DMS53 (cell line): Measurements from ENCODE around the gene IL21R.
A peak's percentile ranks its signal among the peaks of the same experiment; 100 is the strongest.
"Not testable (repeated sequence)": the region's sequence is repeated elsewhere in the genome, so short reads cannot be mapped to it uniquely, and the experiment has no call there.

Experiments used
- DNase-seq: peaks from one replicate; lab custom pipeline; 2025; lab: John Stamatoyannopoulos, UW

IL21R gene

DNA sequence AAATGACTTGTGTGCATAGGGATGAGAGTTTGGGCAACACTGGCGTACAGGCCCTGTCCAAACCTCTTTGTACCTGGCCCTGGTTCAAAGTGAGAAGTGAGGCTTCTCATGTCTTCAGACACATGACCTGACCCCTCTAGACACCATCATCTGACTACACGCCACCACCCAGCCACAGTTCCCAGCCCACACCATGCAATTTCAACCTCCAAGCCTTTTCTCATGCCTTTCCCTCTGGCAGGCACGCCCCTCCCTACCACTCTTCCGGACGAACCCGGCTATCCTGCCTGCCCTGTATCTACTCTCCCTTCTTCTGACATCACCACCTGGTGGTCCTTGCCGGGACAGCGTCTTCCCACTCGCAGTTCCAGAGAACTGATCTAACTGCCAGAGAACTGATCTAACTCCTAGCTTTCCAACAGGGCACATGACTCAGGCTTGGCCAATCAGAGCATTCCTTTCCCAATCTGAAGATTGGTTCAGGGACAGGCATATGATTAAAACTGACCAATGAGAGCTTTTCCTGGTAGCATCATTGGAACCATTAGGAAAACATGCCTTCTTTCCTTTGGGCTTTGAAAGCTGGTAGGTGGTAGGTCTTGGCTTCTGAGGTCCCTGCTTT is 27.1 kb upstream of the IL21R start:
- peak; percentile 61 for DNase-seq

DNA sequence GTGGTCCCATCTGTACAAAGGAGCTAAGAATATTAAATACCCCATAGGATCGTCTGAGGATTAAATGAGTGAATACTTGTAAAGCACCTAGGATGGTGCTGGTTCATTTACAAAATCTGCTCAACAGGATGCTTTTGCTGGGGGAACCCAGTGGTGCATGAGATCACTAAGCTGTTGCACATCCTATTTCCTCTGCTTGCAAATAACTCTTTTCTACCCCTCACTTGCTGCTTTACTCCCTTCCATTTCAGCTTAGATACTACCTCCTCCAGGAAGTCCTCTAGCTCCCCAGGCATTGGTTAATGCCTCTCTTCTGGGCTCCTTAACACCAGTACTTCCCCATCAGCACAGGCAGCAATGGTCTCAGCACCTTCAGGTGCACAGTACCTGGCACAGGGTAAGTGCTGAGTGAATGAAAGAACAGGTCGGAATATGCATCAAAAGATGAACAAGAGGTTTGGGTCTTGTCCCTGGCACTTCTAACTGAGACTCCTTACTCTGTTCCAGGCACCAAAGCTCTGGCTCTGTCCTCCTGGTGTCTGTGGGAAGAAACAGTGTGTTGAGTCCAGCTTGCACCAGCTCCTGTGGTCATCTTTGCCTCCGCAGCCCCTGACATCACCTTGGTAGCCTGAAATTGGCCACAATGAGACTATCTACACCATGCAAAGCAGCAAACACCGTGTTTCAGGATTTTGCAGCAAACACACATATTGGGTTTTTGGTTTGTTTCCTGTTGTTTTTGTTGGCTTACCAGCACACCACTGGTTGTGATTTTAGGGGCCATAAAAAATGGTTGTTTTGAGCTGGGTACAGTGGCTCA is 24.1 kb upstream of the IL21R start:
- no peak for DNase-seq

DNA sequence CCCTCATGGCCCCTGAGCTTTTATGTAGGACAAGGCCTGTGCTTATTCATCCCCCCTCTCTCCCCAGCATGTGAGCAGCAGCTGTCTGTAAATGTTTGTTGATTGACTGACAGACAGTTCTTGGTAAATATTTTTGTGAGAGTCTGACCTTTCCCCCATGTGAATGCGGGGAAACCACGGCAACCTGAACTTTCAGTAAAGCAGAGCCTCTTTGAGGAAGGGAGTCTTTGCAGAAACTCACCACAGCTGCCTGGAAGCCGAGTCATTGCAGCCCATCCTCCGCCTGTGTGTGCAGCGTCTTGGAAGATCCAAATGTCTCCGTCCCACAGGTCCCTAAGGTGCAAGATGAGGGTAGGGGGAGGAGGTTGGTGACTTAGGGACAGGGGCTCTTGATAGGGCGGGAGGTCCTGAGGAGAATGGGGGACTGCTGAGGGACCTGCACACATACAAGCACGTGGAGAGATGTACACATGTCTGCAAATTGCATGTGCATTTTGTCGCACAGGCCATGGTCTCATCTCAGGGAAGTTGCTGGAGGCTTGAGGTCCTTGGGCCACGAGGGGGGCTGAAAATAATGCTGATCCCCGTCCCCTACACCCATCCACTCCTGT is 23.0 kb upstream of the IL21R start:
- no peak for DNase-seq

DNA sequence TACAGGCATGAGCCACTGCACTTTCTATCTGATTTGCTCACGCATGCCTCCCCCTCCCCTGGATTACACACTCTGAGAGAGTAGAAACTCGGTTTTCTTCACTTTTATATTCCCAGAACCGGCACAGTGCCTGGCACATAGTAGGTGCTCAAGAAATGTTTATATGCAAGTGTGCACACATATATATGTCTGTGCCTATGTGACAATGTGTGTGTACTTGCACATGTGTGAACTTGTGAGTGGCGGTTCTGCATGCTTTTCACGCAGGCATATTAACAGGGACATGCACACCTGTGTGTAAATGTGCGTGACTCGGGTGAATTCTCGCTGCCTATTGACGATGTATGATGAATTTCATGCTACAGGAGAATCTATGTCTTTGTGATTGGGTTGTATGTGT is 22.1 kb upstream of the IL21R start:
- DNase-seq = no peak

DNA sequence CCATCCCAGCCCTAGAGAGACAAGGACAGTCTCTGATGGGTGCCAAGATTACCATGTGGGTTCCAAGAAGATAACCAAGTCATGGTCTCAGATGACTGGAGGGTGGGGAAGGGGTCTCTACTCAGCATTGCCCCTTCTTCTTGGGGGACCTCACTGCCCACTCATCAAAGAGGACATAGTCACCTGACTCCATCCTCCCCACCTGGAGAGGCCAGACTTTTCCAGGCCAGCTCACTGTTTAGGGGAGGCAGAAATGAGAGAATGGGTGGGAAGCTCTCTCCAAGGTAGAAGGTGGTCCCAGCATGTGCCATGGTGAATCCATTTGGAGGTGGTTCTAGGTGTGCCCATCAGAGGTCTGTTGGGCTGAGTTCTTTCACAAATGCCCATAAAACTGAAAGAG is 20.7 kb upstream of the IL21R start:
- no peak for DNase-seq

DNA sequence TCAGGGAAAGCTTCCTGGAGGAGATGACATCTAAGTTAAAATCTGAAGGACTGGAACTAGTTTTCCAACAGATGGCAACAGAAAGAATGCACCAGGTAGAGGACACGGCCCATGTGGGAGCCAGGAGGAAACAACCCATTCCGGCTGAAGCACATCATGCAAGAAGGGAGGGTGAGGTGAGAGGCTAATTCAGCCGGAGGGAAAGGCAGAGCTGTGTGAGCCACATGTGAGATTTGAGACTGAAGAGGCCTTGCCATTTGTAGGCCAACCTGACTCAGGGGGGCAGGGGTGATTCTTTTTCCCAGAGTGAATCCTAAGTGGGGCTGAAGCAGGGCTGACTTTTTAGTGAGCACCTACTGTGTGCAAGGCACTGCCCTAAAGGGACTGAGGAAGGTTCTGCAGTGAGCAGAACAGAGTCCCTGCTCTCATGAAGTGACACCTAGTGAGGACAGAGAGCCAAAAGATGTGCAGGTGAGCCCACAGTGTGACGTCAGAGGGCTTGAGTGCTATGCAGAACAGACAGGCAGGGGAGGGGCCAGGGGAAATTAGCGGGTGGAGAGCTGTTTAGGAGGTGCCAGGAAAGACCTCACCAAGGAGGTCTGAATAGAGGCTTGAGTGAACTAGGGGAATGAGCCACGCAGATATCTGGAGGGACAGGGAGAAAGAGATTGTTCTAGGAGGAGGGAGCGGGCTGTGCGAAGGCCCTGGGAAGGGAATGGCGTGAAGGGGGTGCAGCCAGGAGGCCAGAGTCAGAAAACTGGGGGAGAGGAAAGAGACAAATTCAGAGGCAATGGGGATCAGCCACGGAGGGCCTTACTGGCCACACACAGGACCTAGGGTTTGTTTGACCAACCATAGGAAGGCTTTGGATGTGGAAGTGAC is 19.8 kb upstream of the IL21R start:
- DNase-seq = peak; percentile 16

DNA sequence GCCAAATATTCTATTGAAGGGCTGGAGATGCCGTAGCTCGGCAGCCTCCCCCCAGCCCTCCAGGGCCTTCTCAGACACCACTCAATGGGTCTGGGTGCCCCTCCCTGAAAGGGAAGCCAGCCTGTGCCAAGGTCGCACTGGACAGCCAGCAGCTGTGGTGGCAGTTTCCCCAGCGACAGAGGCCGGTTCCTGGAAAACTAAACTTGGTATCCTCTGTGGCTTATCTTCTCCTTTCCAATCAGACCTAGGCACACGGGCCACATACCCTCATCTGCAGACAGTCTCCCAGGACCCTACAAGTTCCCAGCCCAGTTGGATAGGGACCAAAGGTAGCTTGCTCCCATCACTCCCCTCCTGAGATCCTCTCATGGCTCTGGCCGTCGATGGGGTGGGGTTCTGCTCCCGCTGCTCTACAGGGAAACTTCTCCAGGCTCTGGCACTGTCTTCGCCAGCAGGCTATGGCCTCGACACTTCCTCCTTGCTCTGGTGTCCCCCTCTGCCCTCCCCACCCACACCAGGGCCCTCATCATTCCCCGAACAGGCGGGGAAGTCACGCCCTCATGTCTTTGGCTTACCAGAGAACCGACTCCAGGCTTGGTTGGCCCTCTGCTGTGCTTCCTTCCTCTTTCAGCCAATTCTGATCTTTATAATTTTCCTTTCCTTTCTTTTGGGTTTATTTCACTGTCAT is 18.3 kb upstream of the IL21R start:
- no peak for DNase-seq

DNA sequence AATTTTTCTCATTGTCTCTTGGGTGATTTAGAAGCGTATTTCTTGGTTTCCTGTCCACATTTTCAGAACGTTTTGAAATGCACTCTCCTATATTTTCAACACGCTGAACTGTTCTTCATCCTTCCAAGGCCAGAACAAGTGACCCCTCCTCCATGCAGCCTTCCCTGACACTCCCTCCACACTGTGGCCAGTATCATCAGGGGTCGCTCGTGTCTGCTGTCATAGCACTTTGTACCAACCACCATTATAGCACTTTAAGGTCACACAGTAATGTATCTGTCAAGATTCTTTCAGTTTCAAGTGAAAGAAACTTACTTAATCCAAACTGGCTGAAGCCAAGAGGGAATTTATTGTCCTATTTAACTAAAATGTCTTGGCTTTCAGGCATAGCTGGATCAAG is 17.5 kb upstream of the IL21R start:
- DNase-seq = no peak

DNA sequence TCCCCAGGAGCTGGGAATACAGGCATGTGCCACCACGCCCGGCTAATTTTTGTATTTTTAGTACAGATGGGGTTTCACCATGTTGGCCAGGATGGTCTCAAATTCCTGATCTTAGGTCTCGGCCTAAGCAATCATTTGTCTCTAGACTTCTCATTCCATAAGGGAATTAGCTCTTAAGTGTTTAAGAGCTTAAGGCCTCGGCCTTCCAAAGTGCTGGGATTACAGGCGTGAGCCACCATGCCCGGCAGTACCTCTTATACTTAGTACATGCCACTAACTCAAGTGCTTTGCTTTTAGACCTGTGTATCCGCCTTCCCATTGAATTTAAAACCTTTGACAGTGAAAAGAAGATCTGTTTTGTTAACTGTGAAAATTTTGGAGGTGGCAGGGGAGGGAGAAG is 16.6 kb upstream of the IL21R start:
- DNase-seq = no peak

DNA sequence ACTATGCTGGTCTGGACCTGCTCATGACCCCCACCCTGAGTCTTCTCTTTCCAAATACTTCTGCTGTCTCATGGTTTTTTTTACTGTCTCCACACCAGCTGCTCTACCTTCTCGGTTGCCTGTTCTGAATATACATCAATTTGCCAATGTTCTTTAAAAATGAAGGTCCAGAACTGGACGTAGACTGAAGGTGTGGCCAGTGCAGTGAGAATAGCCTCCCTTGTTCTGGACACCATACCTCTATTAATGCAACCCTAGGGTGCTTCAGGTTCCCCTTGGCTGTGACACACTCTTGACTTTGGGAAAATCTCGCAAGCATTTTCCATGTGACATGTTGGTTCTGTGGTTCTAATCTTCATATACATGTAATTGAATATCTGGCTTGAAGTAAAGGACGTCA is 15.3 kb upstream of the IL21R start:
- DNase-seq = no peak

DNA sequence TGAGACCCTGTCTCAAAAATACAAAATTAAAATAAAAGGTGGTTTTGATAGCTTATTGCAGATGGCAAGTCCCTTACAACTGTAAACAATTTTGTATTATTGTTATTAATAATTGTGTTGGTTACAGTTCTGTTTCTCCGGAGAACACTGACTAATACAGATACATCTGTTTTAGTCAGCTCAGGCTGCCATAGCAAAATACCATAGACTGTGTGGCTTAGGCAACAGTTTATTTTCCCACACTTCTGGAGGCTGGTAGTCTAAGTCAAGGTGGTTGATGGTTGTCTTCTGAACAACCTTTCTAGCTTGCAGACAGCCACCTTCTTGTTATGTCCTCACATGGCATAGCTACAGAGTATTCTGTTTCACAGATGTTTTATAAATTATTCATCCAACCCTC is 14.2 kb upstream of the IL21R start:
- no peak for DNase-seq

DNA sequence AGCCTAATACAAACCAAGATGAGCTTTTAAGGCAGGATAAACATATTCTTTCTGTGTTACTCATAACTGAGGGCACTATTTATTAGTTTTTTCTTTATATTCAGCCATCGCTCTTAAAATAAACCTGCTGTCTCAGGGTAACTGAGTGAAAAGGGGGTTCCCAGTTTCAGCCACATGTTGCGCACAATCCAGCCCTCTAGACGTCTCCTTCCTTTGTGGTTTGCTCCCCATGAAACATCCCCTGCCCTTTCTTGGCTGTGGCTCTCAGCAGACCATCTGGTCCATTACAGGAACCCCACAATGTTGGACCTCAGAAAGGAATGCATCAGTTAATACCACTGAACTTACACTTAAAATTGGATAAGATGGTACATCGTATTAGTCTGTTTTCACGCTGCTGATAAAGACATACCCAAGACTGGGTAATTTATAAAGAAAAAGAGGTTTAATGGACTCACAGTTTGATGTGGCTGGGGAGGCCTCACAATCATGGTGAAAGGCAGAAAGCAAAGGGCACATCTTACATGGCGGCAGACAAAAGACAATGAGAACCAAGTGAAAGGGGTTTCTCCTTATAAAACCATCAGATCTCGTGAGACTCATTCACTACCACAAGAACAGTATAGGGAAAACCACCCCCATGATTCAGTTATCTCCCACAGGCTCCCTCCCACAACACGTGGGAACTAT is 12.6 kb upstream of the IL21R start:
- DNase-seq = no peak

DNA sequence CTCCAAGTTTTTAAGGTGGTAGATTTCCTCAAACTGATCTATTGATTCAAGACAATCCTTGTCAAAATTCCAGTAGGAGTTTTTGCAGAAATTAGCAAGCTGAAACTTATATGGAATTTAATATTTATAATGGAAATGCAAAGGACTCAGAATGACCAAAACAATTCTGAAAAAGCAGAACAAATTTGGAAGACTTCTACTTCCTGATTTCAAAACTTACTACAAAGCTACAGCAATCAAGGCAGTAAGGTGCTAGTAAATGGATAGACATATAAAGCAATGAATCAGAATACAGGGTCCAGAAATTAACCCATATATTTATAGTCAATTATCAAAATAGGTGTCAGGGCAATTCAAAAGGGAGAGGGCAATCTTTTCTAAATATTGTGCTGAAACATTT is 11.8 kb upstream of the IL21R start:
- DNase-seq = no peak

DNA sequence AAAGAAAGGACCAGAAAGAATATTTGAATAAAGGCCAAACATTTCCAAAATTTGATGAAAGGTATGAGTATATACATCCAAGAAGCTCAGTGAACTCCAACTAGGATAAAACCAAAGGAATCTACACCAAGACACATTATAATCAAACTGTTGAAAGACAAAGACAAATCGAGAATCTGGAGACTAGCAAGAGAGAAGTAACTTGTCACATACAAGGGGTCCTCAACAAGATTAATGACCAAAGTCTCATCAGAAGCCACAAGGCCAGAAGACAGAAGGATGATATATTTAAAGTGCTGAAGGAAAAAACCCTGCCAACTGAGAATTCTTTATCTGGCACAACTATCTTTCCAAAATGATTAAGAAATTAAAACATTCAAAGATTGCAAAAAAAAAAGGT is 9.3 kb upstream of the IL21R start:
- DNase-seq = no peak

DNA sequence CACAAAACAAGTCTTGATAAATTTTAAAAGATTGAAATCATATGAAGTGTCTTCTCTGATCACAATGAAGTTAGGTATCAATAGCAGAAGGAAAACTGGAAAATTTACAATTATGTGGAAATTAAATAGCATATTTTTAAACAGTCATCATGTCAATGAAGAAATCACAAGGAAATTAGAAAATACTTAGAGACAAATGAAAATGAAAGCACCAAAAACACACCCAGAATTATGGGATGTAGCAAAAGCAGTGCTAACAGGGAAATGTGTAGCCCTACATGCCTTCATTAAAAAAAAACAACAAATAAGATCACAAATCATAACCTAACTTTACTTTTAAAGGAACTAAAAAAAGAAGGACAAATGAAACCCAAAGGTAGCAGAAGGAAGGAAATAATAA is 7.5 kb upstream of the IL21R start:
- DNase-seq = no peak

DNA sequence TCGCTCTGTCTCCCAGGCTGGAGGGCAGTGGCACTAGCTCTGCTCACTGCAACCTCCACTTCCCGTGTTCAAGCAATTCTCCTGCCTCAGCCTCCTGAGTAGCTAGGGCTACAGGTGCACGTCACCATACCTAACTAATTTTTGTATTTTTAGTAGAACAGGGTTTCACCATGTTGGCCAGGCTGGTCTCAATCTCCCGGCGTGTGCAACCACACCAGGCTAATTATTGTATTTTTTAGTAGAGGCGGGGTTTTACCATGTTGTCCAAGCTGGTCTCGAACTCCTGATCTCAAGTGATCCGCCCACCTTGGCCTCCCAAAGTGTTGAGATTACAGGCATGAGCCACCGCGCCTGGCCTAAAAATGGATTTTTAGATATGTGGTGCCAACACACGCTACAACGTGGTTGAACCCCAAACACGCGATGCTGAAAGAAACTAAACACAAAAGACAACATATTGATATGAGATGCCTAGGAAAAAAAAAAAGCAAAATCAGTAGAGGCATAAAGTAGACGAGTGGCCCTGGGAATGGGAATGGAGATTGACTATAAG is 3.6 kb upstream of the IL21R start:
- DNase-seq = not testable (repeated sequence)

DNA sequence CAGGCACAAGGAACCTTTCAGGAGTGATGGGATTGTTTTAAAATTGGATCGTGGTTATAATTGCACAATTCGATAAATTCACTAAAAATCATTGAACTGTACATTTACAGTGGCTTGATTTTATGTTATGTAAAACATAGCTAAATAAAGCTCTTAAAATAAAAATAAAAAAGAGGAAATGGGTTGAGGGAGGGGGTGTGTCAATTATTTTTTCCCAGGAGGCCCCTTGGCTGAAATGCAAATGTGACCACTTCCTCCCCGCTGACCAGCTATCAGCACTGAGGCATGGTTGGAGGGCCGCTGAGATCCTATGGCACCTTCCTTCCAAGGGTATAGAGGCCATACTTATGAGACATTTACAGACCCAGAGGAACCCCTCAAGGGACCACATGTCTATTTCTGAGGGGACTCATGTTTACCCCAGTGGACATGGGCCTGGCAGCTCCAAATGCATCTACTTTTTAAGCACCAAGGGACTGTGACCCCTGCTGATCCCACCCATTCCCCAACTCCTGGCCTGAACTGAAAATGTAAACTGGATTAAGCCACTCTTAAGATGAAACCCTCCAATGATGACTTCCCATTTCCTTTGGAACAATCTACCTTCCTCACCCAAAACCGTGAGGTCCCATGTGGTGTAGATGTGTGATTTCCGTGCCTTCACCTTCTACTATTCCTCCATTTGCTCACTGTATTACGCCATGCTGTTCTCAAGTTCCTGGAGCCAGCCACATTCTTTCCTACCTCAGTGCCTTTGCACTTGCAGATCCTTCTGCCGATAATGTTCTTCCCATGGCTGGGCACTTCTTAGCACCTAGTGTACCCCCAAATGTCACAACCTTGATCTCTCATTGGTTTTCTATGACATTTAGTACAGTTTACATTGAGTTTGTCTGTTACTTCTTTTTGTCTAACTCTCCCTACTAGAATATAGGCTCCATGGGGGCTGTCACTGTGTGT is 2.8 kb upstream of the IL21R start:
- DNase-seq = no peak

DNA sequence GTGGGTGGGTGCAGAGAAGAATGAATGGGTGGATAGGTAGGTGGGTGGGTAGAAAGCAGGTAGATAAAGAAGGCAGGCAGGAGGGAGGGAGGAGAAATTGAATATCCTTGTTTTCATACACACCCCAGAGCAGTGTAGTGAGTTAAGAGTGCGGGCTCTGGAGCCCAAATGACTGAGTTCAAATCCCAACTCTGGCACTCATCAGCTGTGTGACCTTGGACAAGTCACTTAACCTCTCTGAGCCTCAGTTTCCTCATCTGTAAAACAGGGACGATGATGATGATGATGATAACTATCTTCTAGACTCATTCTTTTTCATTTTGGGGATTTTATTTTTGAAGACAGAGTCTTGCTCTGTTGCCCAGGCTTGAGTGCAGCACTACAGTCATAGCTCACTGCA is 2.0 kb upstream of the IL21R start:
- no peak for DNase-seq

DNA sequence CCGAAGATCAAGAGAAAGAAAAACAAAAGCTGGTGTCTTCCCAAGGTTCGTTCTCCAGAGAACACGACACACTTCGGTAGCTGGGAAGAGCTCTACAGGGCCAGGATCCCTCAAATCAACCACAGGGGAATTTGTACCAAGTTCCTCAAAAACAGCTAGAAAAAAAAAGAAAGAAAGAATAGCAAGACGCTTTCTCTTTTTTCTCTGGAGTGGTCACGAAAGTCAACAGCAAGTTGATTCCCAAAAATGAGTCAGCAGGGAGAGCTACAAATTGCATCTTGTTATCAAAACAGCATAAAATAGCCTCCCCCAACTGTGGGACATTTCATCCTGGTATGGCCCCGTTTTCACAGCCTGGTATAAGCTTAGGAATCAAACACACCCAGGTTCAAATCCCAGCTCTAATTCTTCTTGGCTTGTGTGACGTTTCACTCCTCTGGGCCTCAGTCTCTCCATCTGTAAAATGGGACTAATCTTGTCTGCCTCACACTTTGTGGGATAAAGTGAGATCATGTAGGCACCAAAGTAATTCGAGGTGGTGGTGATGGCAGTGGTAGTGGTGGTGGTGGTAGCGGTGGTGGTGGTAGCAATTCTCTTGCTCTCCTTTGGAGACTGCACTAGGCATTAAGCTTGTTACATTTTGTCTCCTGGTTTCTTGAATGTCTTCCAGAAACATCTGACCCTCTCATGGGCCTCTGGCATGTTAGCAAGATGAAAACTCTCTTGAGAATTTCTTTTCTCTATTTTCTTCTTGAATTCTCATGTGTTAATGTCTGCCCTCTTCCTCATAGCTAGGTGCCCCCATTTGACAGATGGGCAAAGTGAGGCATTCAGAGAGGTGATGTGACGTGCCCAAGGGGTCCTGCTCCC is 988 bp upstream of the IL21R start:
- DNase-seq = no peak
